ENCODE results near the gene NDUFS4.

- TF ChIP-seq CTCF (conservative IDR thresholded peaks at IDR 0.05 in 1 of 2, IDR thresholded peaks at IDR 0.05 in 1 of 2; ENCODE audit: extremely low read depth in 1 of 2, insufficient read depth in 1 of 2, low read depth in 1 of 2, low read length in 2 of 2): no peak
- no peak for TF ChIP-seq EZH2 (IDR thresholded peaks at IDR 0.05; ENCODE audit: borderline replicate concordance, low read length)
These were observed 18.4 kb downstream of the NDUFS4 start for GRCh38 chr5:53578854-53579253.

Data from mammary epithelial cell (primary cell).